ENCODE results near the gene B9D2.

Gene B9D2

DNA sequence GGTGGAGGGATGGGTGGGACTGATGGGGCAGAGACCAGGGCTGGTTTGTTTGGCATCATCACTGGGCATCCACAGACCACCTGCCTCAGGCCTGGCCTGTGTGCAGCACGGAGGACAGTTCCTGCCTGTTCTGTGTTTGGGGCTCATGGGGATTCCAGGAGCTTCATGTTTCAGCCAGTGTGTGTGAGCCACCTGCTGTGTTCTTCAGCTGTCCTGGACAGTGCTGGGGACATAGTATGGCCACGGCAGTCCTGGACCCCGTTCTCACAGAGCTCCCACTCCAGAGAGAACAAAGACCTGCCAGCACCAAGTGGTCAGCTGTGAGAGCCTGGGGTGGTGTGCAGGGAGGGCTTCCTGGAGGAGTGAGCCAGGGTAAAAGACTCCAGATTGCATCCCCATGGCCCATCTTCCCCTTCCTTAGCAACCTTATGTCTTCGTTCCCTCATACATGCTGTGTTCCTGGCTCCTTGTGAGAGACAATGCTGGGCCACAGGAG lies 55.9 kb downstream of the B9D2 start:
- DNase-seq, result no peak

DNA sequence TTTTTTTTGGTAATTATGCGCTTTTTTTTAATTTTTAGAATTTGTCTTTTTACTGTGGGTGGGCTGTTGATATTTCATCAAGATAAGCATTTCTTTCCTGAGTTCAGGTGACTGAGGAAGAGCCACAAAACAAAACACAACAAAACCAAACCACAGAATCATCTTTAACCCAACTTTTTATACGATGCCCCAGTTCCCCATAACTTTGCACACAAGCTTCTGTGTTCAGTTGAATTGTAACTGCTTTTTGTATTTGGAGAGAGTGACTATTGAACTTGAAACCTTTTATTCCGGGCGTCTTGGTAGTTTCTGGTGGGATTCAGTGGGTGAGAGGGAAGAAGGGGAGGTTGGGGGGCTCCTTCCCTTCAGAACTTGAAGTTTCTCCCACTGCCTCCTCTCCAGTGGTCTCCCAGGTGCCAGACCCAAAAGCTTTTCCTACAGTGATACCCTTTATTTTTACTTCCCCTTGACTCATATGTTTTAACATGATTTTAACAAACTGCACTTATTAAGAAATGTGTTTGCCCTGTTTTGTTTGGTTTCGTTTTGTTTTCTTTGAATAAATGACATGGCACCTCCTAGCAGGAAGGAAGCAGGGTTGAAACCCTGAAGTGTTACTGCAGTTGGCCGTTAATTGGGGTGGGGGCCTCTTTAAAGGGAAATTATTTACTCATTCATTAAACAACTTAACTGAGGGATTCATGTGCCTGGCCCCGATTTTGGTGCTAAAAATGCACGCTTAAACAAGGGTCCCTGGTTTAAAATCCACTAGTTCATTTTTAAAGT lies 56.7 kb downstream of the B9D2 start:
- no peak for DNase-seq

DNA sequence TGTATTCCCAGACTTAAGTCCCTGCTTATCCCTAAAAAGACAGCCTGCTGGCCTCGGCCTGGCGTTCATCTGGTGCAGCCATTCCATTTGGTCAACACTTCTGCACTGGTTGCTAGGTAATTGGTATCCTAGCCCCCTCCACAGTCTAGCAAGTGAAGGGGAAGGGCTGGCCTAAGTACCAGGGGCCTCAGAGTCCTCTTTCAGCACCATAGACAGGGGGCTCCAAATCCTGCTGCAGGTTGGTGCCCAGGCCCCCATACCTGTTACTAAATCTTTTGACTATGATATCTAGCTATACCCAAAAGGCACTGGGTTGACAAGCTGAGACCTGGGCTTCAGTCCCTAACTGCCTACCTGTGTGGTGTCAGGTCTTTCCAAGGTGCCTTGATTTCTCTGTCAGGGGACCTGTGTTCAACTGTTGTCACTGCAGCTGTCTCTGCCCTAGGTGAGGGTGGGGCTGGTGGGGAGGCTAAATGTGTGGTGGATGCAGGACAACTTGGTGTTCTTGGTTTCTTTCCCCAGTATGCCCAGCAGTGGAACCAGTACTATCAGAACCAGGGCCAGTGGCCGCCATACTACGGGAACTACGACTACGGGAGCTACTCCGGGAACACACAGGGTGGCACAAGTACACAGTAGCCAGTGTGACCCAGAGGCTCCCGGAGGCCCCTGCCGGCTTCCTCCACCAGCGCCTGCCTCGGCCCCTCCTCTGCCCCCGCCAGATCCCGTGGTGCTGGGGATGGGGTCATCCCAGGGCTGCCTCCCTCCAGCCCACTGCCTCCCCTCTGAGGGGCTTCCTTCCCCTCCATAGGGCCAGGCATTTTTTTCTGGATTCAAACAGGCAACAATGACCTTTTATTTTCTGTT lies 57.8 kb downstream of the B9D2 start:
- no peak for DNase-seq

DNA sequence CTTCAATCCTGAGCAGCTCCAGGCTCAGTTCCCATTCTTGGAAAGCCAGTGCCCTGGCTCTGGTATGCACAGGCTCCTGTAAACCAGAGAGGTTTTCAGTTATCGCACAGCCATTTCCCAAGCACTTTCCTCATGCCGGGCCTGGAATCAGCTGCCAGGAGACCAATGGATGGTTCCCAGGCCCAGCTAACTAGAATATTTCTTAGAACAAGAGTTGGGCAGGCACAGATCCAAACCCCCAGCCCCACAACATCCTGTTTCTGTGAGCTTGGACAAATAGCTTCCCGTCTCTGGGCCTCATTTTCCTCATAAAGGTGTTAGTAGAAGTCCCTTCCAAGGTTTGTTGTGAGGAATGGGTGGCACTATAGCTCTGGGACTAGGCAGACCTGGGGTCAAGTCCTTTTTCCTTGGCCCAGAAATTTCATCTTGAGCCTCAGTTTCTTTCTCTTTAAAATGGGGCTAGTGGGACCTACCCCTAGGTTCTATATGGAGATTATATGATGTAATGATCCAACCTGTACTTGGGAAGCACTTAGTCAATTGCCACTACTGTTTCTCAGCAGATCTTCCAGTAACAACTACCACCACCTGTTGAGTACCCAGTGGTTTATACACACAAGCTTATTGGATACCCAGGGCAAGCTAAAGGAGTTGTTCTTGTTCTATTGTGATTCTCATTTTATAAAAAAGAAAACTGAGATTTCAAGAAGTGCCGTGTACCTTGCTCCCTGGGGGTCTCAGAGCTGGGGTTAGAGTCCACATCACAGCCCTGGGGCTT lies 59.1 kb downstream of the B9D2 start:
- no peak for DNase-seq

Data from NCI-H1105 (cell line).